Naive thymus-derived CD4-positive, alpha-beta T cell (primary cell): ENCODE data around the gene VSIG10. TPM values are rescaled to one million over a fixed set of nuclear protein-coding genes. Genes with fewer than 3 reads are reported as not detected.

Experiments
- ATAC-seq: fragments of 150-1000 bp; cut with Tn5 transposase; 2 replicates; pipeline ENCODE4 v1.10.0; 2021; ENCODE audit warnings: mild to moderate bottlenecking, moderate library complexity
- CTCF ChIA-PET: fragments of 350-600 bp; sonication (Branson Sonifier 250); formaldehyde crosslinking; loops from one replicate; lab custom pipeline; 2021; ENCODE audit warnings: antibody characterized with exemption; lab: Charles Lee
- POLR2A ChIA-PET: fragments of 350-600 bp; sonication (Branson Sonifier 250); formaldehyde crosslinking; loops from one replicate; lab custom pipeline; 2021; ENCODE audit warnings: antibody characterized with exemption, inconsistent platforms; lab: Charles Lee
- DNase-seq, 9 donors: peaks; one replicate each; pipeline versions ENCODE4 v3.0.0 to v3.0.0-alpha.2; 2020 to 2022; ENCODE audit warnings: mixed read lengths in 1 of 9
- H3K27ac ChIP-seq: one replicate; pipeline ENCODE4 v1.7.0; 2013; ENCODE audit warnings: mild to moderate bottlenecking, low read depth, low read length, moderate library complexity
- H3K27me3 ChIP-seq, 2 donors: one replicate each; pipeline ENCODE4 v1.7.0; 2013; ENCODE audit warnings: low read length in 2 of 2, mild to moderate bottlenecking in 2 of 2, moderate library complexity in 2 of 2; ENCODE audit not compliant: control insufficient read depth in 2 of 2, insufficient read depth in 2 of 2
- H3K36me3 ChIP-seq, 3 experiments: 1 replicate in 2 of 3; 2 replicates in 1 of 3; pipeline ENCODE4 v1.7.0; 2013; ENCODE audit warnings: low read length in 3 of 3, mild to moderate bottlenecking in 3 of 3, moderate library complexity in 1 of 3; ENCODE audit not compliant: insufficient read depth in 3 of 3, control insufficient read depth in 2 of 3
- H3K4me1 ChIP-seq, 2 donors: one replicate each; pipeline ENCODE4 v1.7.0; 2013; ENCODE audit warnings: low read length in 2 of 2, mild to moderate bottlenecking in 2 of 2, moderate library complexity in 1 of 2; ENCODE audit not compliant: control insufficient read depth in 2 of 2, insufficient read depth in 2 of 2
- H3K4me3 ChIP-seq: 2 replicates; pipeline ENCODE4 v1.7.0; 2013; ENCODE audit warnings: mild to moderate bottlenecking, low read length
- H3K9me3 ChIP-seq, 3 experiments: 1 replicate in 2 of 3; 2 replicates in 1 of 3; pipeline ENCODE4 v1.7.0; 2013; ENCODE audit warnings: low read length in 3 of 3; ENCODE audit not compliant: control insufficient read depth in 2 of 3
- H3K27ac Mint-ChIP-seq, 9 donors: one replicate each; pipeline ENCODE4 v1.8.0; 2020 to 2022; ENCODE audit warnings: mixed read lengths in 9 of 9, mild to moderate bottlenecking in 8 of 9, moderate library complexity in 5 of 9, inconsistent platforms in 2 of 9
- H3K27me3 Mint-ChIP-seq, 5 donors: one replicate each; pipeline ENCODE4 v1.8.0; 2021 to 2022; ENCODE audit warnings: mixed read lengths in 5 of 5, mild to moderate bottlenecking in 1 of 5
- H3K36me3 Mint-ChIP-seq, 5 donors: one replicate each; pipeline ENCODE4 v1.8.0; 2020 to 2022; ENCODE audit warnings: mixed read lengths in 5 of 5, mild to moderate bottlenecking in 3 of 5, inconsistent platforms in 1 of 5
- H3K4me1 Mint-ChIP-seq, 7 donors: one replicate each; pipeline ENCODE4 v1.8.0; 2020 to 2022; ENCODE audit warnings: mixed read lengths in 7 of 7, mild to moderate bottlenecking in 3 of 7, inconsistent platforms in 1 of 7
- H3K4me3 Mint-ChIP-seq, 10 donors: one replicate each; pipeline ENCODE4 v1.8.0; 2020 to 2022; ENCODE audit warnings: mild to moderate bottlenecking in 10 of 10, mixed read lengths in 10 of 10, moderate library complexity in 6 of 10, inconsistent platforms in 2 of 10
- H3K9me3 Mint-ChIP-seq, 11 donors: one replicate each; pipeline ENCODE4 v1.8.0; 2020 to 2022; ENCODE audit warnings: mixed read lengths in 11 of 11, mild to moderate bottlenecking in 4 of 11, inconsistent platforms in 1 of 11, moderate library complexity in 1 of 11
- intact Hi-C, 2 donors: fragments of 100-400 bp; cut with micrococcal nuclease; formaldehyde crosslinking; loops; one replicate each; pipeline ENCODE4 v1.15.1; 2023
- polyA plus RNA-seq, 2 donors: library from polyadenylated mRNA; unstranded; fragments of 300-500 nt; fragmentation: Illumina TruSeq; gene quantifications; one replicate each; pipeline ENCODE4 v1.2.3, GENCODE V29; 2021
- total RNA-seq, 6 experiments: library from RNA in 5 of 6; stranded (reverse) in 5 of 6; gene quantifications; 1 replicate in 5 of 6; 2 replicates in 1 of 6; pipeline ENCODE4 v1.2.3 and lab custom pipeline; 2021 to 2026

The VSIG10 gene
- total and polyA plus RNA-seq, 7 experiments from 2014 or later = 1.5 to 8.5 (median 5.3) TPM

- H3K4me1 Mint-ChIP-seq = peaks cover 34 to 68% (median 54%) of the 10 kb centered on the region in 7 donors
- H3K36me3 ChIP-seq = peaks cover 0 to 8% (median 0%) of the 10 kb centered on the region in 3 experiments
- peaks cover 0 to 9% (median 0%) of the 10 kb centered on the region in 5 donors for H3K27me3 Mint-ChIP-seq
- intact Hi-C loops = loop anchor here (1.0 to 10.0 kb wide), 9 partner anchors 38 to 1600 kb away; partner anchors contain the start of genes FBXO21 (in 1 of the 2), PRKAB1 (in 1 of the 2), RNFT2 (in 1 of the 2) and SPRING1 (in 1 of the 2)
- ATAC-seq = peak; percentile 53
- DNase-seq = peak in 3 of 9 donors; percentile 21 to 27 (median 25)
- CTCF ChIA-PET = interaction anchor here (0.6 to 1.6 kb wide), 4 partner anchors 9 to 313 kb away, joined by 3 to 10 read pairs (median 3); partner anchors contain the start of gene SUDS3
- no peaks in the 10 kb centered on the region for H3K27me3 ChIP-seq
- H3K36me3 Mint-ChIP-seq = peaks cover 0 to 2% (median 0%) of the 10 kb centered on the region in 5 donors
- H3K4me3 Mint-ChIP-seq = peak overlapping the region; percentile 45 to 81 (median 63)
- H3K9me3 Mint-ChIP-seq = no peaks in the 10 kb centered on the region
- H3K4me3 ChIP-seq = no peak overlapping the region
- no peaks in the 10 kb centered on the region for H3K9me3 ChIP-seq
- peaks cover 7 to 27% of the 10 kb centered on the region in 2 donors for H3K4me1 ChIP-seq
- H3K27ac ChIP-seq = no peak overlapping the region
- POLR2A ChIA-PET = interaction anchor here (0.8 to 2.0 kb wide), 3 partner anchors 9 to 311 kb away, joined by 3 to 6 read pairs (median 4); partner anchors contain the start of gene RFC5
- peak overlapping the region in 7 of 9 donors; percentile 31 to 85 (median 63) for H3K27ac Mint-ChIP-seq
These were observed 39.2 kb downstream of the VSIG10 start for GRCh38 chr12:118064608-118065007.

DNA sequence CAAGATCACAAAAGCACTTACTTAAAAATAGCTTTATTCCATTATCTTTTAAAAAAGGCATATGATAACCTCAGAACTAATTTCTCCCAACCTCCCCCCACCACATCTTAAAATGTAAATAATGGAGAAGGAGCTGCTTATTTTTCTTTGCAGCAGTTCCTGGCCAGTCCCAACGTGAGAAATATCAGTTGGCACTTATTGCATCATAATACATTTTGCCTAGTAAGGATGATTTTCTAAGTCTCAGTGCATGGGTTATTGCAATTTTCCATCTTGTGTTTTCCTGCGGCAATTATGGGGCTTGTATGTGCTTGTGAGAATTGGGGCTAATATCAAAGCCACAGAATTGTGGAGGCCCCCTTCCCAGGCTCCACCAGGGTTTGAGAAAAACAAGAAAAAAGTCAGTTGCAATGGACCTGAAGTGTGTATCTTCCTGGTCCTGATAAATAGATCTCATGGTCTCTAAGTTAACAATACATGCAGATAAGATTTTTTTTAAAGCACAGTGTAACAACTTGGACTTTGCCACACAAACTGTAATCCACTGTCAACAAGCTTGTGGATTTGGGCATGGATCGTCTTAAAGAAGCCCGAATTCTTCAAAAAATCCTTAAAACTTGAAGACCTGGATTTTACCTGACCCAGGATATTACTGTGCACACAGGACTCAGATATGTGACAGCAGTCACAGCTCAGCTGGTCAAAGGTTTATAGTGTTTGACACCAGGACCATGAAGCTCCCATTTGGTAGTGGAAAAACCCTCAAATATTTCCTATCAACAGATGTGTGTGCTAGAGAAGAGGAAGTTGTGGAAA is 40.0 kb downstream of the VSIG10 start:
- peaks cover 13 to 32% of the 10 kb centered on the region in 2 donors for H3K4me1 ChIP-seq

DNA sequence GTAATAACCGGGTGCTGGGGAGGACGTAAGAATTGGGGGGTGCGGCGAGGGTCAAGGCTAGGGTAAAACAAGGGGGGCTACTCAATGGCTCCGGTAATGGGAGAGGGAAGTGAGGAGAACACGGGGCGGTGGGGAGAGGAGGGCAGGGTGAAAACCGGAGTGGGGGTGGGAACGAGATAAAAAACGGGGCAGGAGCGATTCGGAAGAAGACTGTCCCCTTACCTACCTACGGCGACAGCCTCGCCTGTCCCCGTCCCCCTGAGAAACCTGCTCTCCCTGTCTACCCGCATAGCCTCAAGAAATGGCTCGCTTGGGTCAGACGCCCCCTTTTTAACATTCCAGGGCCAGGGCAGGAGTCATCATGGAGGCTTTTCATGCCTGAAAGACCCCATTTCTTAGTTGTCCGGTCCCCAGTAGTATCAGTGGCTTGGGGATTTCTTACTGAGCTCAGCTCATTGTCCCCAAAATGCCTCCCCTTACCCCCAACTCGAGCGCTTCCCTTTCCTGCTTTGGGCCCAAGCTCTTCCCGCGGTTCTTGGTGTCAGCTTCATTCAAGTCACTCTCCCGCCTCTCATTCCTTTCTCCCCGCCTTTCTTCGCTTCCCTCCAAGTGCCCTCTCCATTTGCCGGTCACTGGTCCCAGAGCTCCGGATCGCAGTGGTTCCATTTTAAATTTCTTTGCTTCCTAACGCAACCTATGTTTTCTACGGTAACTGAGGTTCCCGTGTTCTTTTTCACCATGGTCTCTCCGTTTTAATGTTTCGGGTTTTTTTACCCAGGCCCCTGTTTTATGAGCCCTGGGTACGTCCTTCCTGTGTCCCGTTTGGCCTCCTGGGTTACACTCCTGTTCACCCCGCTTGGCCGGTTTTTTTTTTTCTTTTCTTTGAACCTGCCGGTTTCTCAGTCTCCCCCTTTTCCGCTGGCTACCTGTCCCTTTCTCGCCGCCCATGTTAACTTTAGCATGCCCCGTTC is 41.7 kb downstream of the VSIG10 start:
- Mint-ChIP-seq H3K4me1 (peaks cover 42 to 66% (median 64%) of the 10 kb centered on the region in 7 donors), H3K9me3 (no peaks in the 10 kb centered on the region), H3K4me3 (peak overlapping the region; percentile 87 to 100 (median 95)), H3K27me3 (no peaks in the 10 kb centered on the region), H3K27ac (peak overlapping the region; percentile 75 to 98 (median 93)), H3K36me3 (peaks cover 0 to 3% (median 0%) of the 10 kb centered on the region in 5 donors)
- Histone ChIP-seq H3K4me3 (peak overlapping the region; percentile 88), H3K4me1 (peaks cover 13 to 32% of the 10 kb centered on the region in 2 donors), H3K36me3 (peaks cover 0 to 8% (median 0%) of the 10 kb centered on the region in 3 experiments), H3K9me3 (no peaks in the 10 kb centered on the region), H3K27me3 (no peaks in the 10 kb centered on the region), H3K27ac (peak overlapping the region; percentile 76)
- POLR2A ChIA-PET = interaction anchor here (0.6 to 1.1 kb wide), 5 partner anchors 14 to 881 kb away, joined by 3 to 6 read pairs (median 3); partner anchors contain the start of genes PEBP1 and SUDS3
- no peak for ATAC-seq
- intact Hi-C loops = loop anchor here (1.0 to 10.0 kb wide), 13 partner anchors 40 to 1785 kb away; partner anchors contain the start of genes PEBP1 (in 2 of the 2), FBXO21 (in 1 of the 2), MED13L (in 1 of the 2) and PRKAB1 (in 1 of the 2)
- CTCF ChIA-PET = interaction anchor here (1.3 to 1.5 kb wide), 2 partner anchors 46 to 314 kb away, joined by 3 read pairs; partner anchors contain the start of gene RFC5
- peak in 3 of 9 donors; percentile 9 to 32 (median 17) for DNase-seq

More for the DNA sequence above, 40.0 kb downstream of the VSIG10 start:
- no peaks in the 10 kb centered on the region for H3K9me3 Mint-ChIP-seq
- Histone ChIP-seq H3K9me3 (no peaks in the 10 kb centered on the region), H3K36me3 (peaks cover 0 to 8% (median 0%) of the 10 kb centered on the region in 3 experiments), H3K27me3 (no peaks in the 10 kb centered on the region), H3K4me3 (no peak overlapping the region), H3K27ac (no peak overlapping the region)
- H3K36me3 Mint-ChIP-seq = peaks cover 0 to 3% (median 0%) of the 10 kb centered on the region in 5 donors
- H3K27me3 Mint-ChIP-seq = peaks cover 0 to 9% (median 0%) of the 10 kb centered on the region in 5 donors
- DNase-seq (no peak), ATAC-seq (no peak)
- H3K4me1 Mint-ChIP-seq = peaks cover 42 to 75% (median 62%) of the 10 kb centered on the region in 7 donors
- intact Hi-C loops = loop anchor here (2.0 to 10.0 kb wide), 9 partner anchors 39 to 1601 kb away; partner anchors contain the start of genes FBXO21 (in 1 of the 2), PRKAB1 (in 1 of the 2), RNFT2 (in 1 of the 2) and SPRING1 (in 1 of the 2)
- ChIA-PET CTCF (interaction anchor here (1.0 to 1.6 kb wide), 2 partner anchors 9 to 312 kb away, joined by 3 to 10 read pairs; partner anchors contain the start of gene SUDS3), POLR2A (interaction anchor here (0.9 to 2.0 kb wide), 3 partner anchors 47 to 312 kb away, joined by 3 to 6 read pairs (median 3); partner anchors contain the start of gene RFC5)
- peak overlapping the region; percentile 39 to 100 (median 84) for H3K4me3 Mint-ChIP-seq
- H3K27ac Mint-ChIP-seq = peak overlapping the region in 3 of 9 donors; percentile 31 to 98 (median 51)

DNA sequence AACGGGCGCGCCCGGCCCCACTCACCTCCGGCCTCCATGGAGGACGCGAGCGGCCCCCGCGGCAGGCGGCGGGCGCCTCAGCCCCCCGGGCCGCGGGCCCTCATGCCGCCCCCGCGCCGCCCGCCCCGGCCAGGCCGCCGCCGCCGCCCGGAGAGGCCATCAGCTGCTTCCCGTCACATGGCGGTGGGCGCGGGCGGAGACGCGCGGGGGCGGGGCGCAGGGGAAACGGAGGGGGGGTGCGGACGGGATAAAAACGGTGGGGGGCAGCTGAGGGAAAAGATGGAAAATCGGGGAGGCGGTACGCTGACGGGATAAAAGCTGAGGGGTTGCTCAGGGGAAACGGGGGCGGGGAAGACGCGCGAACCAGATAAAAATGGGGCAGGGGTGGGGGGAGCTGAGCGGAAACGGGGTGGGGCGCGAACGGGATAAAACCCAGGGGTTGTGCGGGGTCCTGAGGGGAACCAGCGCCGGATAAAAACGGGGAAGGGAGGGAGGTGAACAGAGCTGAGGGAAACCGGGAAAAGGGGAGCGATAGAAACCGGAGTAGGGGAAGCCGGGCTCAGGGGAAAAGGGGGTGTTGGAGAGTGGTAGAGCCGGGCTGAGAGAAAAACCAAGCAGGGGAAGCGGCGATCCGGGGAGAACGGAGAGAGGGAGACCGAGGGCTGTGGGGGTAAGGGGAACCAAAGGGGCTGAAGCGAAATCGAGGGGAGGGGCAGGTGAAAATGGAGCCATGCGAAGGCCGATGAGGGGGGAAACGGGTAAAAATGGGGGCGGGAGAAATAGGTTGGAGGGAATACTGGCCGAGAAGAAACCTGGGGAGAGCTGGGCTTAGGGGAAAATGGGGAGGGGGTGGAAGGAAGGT is 42.6 kb downstream of the VSIG10 start, which contains the start of gene WSB2:
Gene WSB2, minus strand, starts transcription at position 169 of the 862 bp plus-strand sequence. Its CDS starts 131 bp downstream, at position 38.
- H3K27me3 Mint-ChIP-seq = no peaks in the 10 kb centered on the region
- peaks cover 13 to 32% of the 10 kb centered on the region in 2 donors for H3K4me1 ChIP-seq
- H3K4me1 Mint-ChIP-seq = peaks cover 44 to 65% (median 57%) of the 10 kb centered on the region in 7 donors
- CTCF ChIA-PET = interaction anchor here (1.0 to 1.5 kb wide), 3 partner anchors 32 to 315 kb away, joined by 3 read pairs; partner anchors contain the start of gene RFC5
- ATAC-seq (peak; percentile 53), DNase-seq (peak; percentile 24 to 81 (median 39))
- intact Hi-C loops = loop anchor here (1.0 to 10.0 kb wide), 12 partner anchors 41 to 1784 kb away; partner anchors contain the start of genes FBXO21 (in 1 of the 2), MED13L (in 1 of the 2), PEBP1 (in 1 of the 2) and PRKAB1 (in 1 of the 2)
- no peaks in the 10 kb centered on the region for H3K27me3 ChIP-seq
- peak within 1 kb of the TSS; percentile 80 for H3K27ac ChIP-seq
- peaks cover 0 to 8% (median 0%) of the 10 kb centered on the region in 3 experiments for H3K36me3 ChIP-seq
- peak within 1 kb of the TSS; percentile 88 for H3K4me3 ChIP-seq
- no peaks in the 10 kb centered on the region for H3K9me3 ChIP-seq
- peak within 1 kb of the TSS; percentile 88 to 100 (median 96) for H3K4me3 Mint-ChIP-seq
- H3K9me3 Mint-ChIP-seq = no peaks in the 10 kb centered on the region
- H3K27ac Mint-ChIP-seq = peak within 1 kb of the TSS; percentile 92 to 98 (median 94)
- peaks cover 0 to 3% (median 0%) of the 10 kb centered on the region in 5 donors for H3K36me3 Mint-ChIP-seq
- POLR2A ChIA-PET = interaction anchor here (0.6 to 2.3 kb wide), 5 partner anchors 15 to 880 kb away, joined by 3 to 9 read pairs (median 3); partner anchors contain the start of genes RFC5 and TAOK3
